GM19467 (cell line): ENCODE results near the gene RHOV.
"Not testable (repeated sequence)": the region's sequence is repeated elsewhere in the genome, so short reads cannot be mapped to it uniquely, and the experiment has no call there.

Experiments
- ATAC-seq: cut with Tn5 transposase; IDR thresholded peaks from one replicate; pipeline ENCODE4 v1.9.1; 2021; ENCODE audit warnings: mild to moderate bottlenecking, moderate library complexity; ENCODE audit not compliant: unreplicated experiment

RHOV gene

GRCh38 chr15:40875991-40876730, 2.1 kb upstream of the RHOV start:
- no peak for ATAC-seq

- no peak for ATAC-seq
These were observed 992 bp downstream of the RHOV start for GRCh38 chr15:40872791-40873693.

- no peak for ATAC-seq
These were observed 2.1 kb downstream of the RHOV start for GRCh38 chr15:40871749-40872617.

- no peak for ATAC-seq
These were observed 3.3 kb downstream of the RHOV start for GRCh38 chr15:40870716-40871115.

GRCh38 chr15:40869686-40870085, 4.3 kb downstream of the RHOV start:
- no peak for ATAC-seq

- no peak for ATAC-seq
These were observed 6.8 kb downstream of the RHOV start for GRCh38 chr15:40867199-40867598.

- no peak for ATAC-seq
These were observed 10.3 kb downstream of the RHOV start for GRCh38 chr15:40863660-40864270.

GRCh38 chr15:40861147-40861546, 12.9 kb downstream of the RHOV start:
- ATAC-seq = not testable (repeated sequence)

- ATAC-seq = no peak
These were observed 14.7 kb downstream of the RHOV start for GRCh38 chr15:40859206-40859851.

GRCh38 chr15:40858706-40859105, 15.3 kb downstream of the RHOV start:
- no peak for ATAC-seq

- ATAC-seq = no peak
These were observed 16.3 kb downstream of the RHOV start for GRCh38 chr15:40857601-40858341.

- ATAC-seq = no peak
These were observed 17.3 kb downstream of the RHOV start for GRCh38 chr15:40856746-40857145.

GRCh38 chr15:40855706-40856234, 18.3 kb downstream of the RHOV start:
- no peak for ATAC-seq

GRCh38 chr15:40854161-40854560, 19.9 kb downstream of the RHOV start:
- no peak for ATAC-seq

- ATAC-seq = no peak
These were observed 20.7 kb downstream of the RHOV start for GRCh38 chr15:40853241-40853890.

GRCh38 chr15:40852529-40852928, 21.5 kb downstream of the RHOV start:
- no peak for ATAC-seq

- no peak for ATAC-seq
These were observed 23.4 kb downstream of the RHOV start for GRCh38 chr15:40850576-40851112.

GRCh38 chr15:40847223-40847961, 26.6 kb downstream of the RHOV start:
- no peak for ATAC-seq
